Activated gamma-delta T cell (primary cell): ENCODE measurements around the gene MPV17.
"Not testable (repeated sequence)": the region's sequence is repeated elsewhere in the genome, so short reads cannot be mapped to it uniquely, and the experiment has no call there.

Source experiments
- DNase-seq: peaks from one replicate; lab custom pipeline; 2025; lab: John Stamatoyannopoulos, UW
- total RNA-seq, 2 donors: gene quantifications; one replicate each; lab custom pipeline; 2026; lab: John Stamatoyannopoulos, UW

MPV17 gene
- 42.5 to 54.6 reads per million in 2 donors for total RNA-seq

DNA sequence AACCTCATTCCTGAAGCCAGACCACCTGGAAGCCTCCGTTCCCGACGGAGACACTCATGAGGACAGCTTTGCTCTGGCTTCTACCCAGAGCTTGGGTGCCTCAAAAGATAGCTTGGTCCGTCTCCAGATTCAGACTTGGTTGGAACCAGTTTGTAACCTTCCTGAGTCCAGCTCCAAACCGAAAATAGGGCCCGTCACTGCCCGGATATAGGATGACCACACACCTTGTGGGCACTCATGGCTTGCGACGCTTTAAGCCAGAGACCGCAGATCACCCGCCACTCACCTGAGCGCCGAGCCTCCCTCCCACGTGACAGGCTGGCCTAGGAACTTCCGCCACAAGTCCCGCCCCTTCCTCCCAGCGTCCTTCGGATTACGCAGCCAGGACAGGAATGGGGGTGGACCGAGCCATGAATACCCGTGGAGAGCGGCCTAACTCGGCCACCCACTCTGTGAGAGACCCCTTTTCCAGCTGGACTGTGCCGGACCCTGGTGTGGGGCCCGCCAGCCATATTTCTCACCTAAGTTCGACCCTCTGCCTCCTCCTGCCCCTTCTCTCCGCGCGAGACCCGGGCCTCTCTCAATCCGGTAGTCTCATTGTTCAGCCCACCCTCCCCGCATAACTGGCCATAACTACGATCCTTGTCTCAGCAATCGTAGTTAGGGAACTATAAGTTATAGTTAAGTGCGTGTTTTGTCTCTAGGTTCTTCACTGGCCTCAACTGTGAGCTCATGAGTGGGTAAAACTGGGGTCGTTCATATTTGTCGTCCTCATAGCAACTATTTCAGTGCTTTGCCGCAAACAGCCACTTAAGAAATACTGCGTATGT is at the start of gene MPV17:
Gene MPV17, minus strand, starts transcription at position 332 of the 830 bp plus-strand sequence. CDS start 580 bp downstream, outside the sequence.
- DNase-seq, result peak; percentile 45

DNA sequence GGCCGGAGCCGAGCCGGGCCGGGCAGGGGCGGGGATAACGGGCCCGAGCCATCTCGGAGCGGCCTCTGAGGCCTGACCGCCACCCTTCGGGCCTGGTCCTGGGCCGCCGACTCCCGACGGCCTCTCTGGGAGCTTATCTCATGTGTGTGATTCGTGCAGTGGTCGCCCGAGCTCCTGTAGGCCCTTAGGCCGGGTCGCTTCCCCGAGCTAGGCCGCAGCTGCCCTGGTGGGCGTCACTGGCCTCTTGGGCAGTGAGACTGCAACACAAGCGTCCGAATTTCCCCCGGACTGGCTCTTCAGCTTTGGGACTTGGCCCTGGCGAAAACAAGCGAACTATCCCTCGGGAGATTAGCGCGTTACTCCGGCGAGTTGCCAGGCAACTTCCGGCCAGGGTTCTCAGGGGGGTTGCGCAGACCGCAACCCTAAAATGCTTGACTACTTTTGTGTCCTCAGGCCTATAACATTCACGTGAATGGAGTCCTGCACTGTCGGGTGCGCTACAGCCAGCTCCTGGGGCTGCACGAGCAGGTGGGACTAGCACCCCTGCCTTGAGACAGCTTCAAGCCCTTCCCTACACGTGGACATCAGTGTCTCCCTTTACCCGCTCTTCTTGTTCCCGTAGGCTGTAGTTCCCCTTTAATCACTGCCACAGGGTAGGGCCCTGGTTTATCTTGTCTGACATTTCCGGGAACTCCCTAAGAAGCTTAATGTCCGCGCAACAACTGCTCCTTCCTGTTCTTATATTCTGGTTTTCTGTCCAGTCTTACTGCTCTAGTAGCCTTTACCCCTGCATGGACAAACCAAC is 48.1 kb upstream of the MPV17 start:
- no peak for DNase-seq

DNA sequence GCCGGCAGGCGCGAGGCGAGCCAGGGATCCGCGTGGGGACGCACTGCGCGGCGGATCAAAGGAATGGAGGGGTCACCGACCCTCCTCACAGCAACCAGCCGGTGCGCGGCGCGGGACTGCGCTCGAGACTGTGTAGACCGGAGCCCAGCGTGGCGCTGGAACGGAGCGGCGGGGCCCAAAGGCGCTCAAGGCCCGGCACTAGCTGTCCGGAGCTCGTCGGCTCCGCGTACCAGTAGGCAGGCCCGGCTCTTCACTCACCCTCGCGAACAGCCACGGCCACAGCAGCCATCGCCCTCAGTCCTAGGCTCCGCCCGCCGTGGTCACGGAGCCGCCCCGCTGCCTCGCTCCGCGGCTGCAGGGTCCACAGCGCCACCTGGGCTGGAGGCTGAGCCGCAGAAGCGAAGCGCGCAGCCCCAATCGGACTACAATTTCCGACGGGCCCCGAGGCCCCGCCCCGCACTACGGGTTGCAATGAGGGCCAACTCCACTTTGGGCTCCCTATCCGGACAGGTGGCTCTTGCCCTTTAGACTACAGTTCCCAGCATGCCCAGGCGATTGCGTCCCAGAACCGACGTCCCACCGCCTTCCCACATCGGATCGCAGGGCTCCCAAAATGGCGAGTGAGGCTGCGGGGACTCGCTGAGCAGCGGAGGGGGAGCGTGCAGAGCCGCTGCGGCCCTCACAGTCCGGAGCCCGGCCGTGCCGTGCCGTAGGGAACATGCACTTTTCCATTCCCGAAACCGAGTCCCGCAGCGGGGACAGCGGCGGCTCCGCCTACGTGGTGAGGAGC is 47.3 kb upstream of the MPV17 start, which contains the start of the genes EIF2B4 and SNX17:
Gene EIF2B4, minus strand, starts transcription at position 313 of the 790 bp plus-strand sequence. Its CDS starts 24 bp downstream, at position 289.
Gene SNX17, plus strand, starts transcription at position 591 of the 790 bp plus-strand sequence. Its CDS starts 128 bp downstream, at position 719.
- peak; percentile 99 for DNase-seq

GRCh38 chr2:27369471-27370025 is 46.7 kb upstream of the MPV17 start:
- DNase-seq, result no peak

GRCh38 chr2:27363933-27364332 is 41.0 kb upstream of the MPV17 start:
- no peak for DNase-seq

DNA sequence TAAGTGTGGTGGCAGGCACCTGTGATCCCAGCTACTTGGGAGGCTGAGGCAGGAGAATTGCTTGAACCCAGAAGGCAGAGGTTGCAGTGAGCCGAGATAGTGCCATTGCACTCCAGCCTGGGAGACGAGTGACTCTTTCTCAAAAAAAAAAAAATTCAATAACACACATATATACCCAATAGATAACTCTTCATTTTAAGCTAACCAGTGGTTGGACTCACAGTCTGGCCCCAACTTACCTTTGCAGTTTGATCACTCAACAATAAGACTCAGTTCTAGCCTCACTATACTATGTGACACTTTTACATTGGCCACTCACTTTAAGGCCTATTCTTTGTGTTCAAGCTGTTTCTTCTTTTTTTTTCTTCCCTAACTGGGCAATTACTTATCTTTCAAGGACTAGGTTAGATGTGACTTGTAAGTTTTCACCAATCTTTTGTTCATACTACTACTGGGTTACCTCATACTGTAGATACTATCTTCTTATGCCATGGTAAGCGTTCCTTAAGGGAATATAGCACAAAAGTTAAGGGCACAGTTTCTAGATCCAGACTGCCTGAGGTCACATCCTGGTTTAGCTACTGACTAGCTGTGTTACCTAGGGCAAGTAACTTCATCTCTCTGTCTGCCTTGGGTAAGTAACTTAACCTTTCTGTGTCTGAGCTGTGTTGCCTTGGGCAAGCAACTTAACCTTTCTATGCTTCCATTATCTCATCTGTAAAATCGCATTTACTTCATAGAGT is 40.0 kb upstream of the MPV17 start:
- no peak for DNase-seq

- peak; percentile 70 for DNase-seq
Measured at GRCh38 chr2:27356382-27357181, 33.7 kb upstream of the MPV17 start, which contains the start of gene GTF3C2. GTF3C2 (minus strand) TSS chr2:27356764; CDS start chr2:27343554, 13,210 bp downstream.

DNA sequence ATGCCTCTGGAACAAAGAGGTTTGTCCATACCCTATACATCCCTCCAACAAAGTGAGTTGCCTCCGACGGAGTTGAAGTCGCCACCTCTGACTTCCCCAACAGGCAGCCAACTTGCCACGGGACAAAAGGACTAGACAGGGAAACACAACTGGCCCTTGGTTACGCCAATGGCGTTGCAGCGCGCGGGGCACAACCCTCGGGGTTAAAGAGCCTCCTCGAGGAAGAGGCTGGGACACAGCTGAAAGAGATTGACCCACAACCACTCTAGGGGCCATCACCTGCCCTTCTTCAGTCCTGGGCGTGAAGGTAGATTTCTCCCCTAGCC is 33.1 kb upstream of the MPV17 start:
- peak; percentile 38 for DNase-seq

GRCh38 chr2:27354597-27354927 is 31.7 kb upstream of the MPV17 start:
- DNase-seq, result no peak

- DNase-seq, result no peak
Measured at GRCh38 chr2:27353762-27354596, 31.1 kb upstream of the MPV17 start.

- not testable (repeated sequence) for DNase-seq
Measured at GRCh38 chr2:27353386-27353761, 30.5 kb upstream of the MPV17 start.

GRCh38 chr2:27351802-27352598 is 29.1 kb upstream of the MPV17 start:
- no peak for DNase-seq

GRCh38 chr2:27350106-27350693 is 27.3 kb upstream of the MPV17 start:
- no peak for DNase-seq

DNA sequence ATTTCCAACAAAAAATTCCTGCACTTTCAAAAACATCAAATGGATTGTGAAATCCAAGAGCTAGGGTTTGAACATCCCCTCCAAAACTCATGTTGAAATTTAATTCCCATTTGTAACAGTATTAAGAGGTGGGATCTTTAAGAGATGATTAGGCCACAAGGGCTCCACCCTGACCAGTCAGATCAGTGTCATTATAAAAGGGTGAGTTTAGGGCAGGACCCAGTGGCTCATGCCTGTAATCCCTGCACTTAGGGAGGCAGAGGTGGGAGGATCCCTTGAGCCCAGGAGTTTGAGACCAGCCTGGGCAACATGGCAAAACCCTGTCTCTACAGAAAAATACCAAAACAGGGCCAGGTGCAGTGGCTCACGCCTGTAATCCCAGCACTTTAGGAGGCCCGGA is 24.7 kb upstream of the MPV17 start:
- no peak for DNase-seq

- no peak for DNase-seq
Measured at GRCh38 chr2:27336173-27336572, 13.3 kb upstream of the MPV17 start.

DNA sequence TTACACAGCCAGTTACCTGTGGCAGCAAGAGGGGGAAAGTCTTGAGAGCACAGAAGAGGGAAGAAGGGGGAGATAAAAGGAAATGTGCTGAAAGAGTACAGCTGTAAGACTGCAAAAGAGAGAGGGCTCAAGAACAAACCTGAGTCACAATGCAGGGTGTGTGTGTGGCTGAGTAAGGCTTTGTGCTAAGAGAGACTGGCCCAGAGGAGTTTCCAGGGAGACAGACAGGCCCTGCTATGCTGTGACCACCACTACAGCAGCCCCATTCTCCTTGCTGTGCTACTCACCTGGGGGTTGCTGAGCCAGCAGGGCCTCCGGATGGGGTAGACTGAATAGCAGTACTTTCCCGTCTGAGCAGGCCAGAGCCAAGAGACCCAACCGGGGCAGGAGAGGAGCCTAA is 12.4 kb upstream of the MPV17 start:
- DNase-seq, result no peak

DNA sequence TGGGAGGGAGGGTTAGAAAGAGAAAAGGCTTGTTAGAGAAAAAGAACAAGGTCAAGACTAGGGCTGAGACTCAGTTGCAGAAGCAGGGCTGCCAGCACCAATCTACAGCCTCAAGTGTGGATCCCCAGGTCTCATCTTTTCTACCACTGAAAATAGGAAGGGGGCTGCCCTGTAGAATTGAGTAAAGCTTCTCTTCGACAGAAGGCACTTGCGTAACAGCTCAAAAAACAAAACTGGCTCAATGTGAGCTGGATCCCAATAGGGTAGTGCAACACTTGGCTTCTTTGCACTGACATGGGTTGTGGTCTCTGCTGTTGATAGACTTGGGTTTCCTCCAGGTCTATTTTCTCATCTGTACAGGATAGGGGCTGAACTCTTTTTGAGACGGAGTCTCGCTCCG is 1.8 kb upstream of the MPV17 start:
- no peak for DNase-seq
